Bronchial epithelial cell (primary cell): ENCODE results near the gene MRPL4. TPM values are rescaled to one million over a fixed set of nuclear protein-coding genes. Genes with fewer than 3 reads are reported as not detected.

Experiments used
- DNase-seq: peaks from one replicate; pipeline ENCODE4 v3.0.0-alpha.2; 2010; ENCODE audit warnings: low read depth
- FAIRE-seq: peaks from 2 replicates; lab custom pipeline; 2011; peaks lifted over from hg19 to GRCh38; lab: Jason Lieb, UNC
- H3K27me3 ChIP-seq: 2 replicates; pipeline ENCODE4 v1.5.1; 2011; ENCODE audit warnings: low read length; ENCODE audit not compliant: control insufficient read depth, insufficient read depth
- H3K36me3 ChIP-seq: 2 replicates; pipeline ENCODE4 v1.5.1; 2011; ENCODE audit warnings: low read length; ENCODE audit not compliant: control insufficient read depth, insufficient read depth
- H3K4me3 ChIP-seq: 2 replicates; pipeline ENCODE4 v1.5.1; 2011; ENCODE audit warnings: mild to moderate bottlenecking, low read depth, low read length, control low read depth
- total RNA-seq: library from RNA; depleted of rRNA; stranded (reverse); fragments of >200 nt; gene quantifications from 2 replicates; pipeline ENCODE4 v1.2.1, GENCODE V29; 2014
- TF ChIP-seq, protein P1 (sequence below): IDR thresholded peaks from 2 replicates; pipeline ENCODE4 v1.5.1; 2011; ENCODE audit warnings: mild to moderate bottlenecking, moderate library complexity, low read length, control low read depth, inconsistent platforms; ENCODE audit not compliant: insufficient read depth, severe bottlenecking

The MRPL4 gene
- total RNA-seq, 1 donor from 2014 or later: 17.1 TPM

DNA sequence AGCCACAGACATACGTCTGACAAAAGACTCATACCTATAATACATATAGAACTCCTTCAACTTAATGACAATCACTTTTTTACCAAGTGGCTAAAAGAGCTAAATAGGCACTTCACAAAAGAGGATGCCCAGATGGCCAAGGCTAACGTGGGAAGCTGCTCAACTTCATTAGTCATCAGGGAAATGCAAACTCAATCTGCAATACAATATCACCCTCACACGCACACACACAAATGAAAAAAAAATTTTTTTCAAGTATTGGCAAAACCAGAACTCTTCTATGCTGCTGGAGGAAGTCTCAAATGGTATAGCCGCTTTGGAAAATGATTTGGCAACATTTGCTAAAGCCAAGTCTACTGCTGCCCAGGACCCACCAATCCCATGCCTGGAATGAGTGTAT, 42.7 kb upstream of the MRPL4 start:
- Histone ChIP-seq H3K27me3 (no peaks in the 10 kb centered on the region), H3K4me3 (no peak overlapping the region), H3K36me3 (no peaks in the 10 kb centered on the region)
- DNase-seq (peak; percentile 69), FAIRE-seq (no peak)
- TF ChIP-seq, protein P1, sequence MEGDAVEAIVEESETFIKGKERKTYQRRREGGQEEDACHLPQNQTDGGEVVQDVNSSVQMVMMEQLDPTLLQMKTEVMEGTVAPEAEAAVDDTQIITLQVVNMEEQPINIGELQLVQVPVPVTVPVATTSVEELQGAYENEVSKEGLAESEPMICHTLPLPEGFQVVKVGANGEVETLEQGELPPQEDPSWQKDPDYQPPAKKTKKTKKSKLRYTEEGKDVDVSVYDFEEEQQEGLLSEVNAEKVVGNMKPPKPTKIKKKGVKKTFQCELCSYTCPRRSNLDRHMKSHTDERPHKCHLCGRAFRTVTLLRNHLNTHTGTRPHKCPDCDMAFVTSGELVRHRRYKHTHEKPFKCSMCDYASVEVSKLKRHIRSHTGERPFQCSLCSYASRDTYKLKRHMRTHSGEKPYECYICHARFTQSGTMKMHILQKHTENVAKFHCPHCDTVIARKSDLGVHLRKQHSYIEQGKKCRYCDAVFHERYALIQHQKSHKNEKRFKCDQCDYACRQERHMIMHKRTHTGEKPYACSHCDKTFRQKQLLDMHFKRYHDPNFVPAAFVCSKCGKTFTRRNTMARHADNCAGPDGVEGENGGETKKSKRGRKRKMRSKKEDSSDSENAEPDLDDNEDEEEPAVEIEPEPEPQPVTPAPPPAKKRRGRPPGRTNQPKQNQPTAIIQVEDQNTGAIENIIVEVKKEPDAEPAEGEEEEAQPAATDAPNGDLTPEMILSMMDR: no peak

DNA sequence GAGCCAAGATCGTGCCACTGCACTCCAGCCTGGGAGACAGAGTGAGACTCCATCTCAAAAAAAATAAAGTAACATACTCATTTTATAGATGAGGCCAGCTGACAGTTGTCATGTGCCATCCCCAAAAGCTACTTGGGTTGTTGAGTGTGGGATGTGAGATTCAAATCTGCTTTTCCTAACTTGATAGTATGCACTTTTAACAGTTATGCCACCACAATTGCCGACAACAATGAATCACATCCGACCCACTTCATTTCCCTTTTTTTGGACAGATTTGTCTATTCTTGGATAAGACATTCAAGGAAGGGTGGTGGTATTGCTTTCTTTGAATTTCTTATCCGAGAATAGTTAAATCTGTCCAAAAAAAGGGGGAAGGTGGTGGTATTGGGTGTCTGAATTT, 41.0 kb upstream of the MRPL4 start:
- FAIRE-seq (no peak), DNase-seq (no peak)
- H3K27me3 ChIP-seq: no peaks in the 10 kb centered on the region

GRCh38 chr19:10211691-10212090, 40.3 kb upstream of the MRPL4 start:
- DNase-seq (no peak), FAIRE-seq (no peak)
- Histone ChIP-seq H3K36me3 (no peaks in the 10 kb centered on the region), H3K4me3 (no peak overlapping the region), H3K27me3 (no peaks in the 10 kb centered on the region)
- TF ChIP-seq, protein P1: no peak

More for the DNA sequence above, 41.0 kb upstream of the MRPL4 start:
- Histone ChIP-seq H3K4me3 (no peak overlapping the region), H3K36me3 (no peaks in the 10 kb centered on the region)
- TF ChIP-seq, protein P1: no peak

DNA sequence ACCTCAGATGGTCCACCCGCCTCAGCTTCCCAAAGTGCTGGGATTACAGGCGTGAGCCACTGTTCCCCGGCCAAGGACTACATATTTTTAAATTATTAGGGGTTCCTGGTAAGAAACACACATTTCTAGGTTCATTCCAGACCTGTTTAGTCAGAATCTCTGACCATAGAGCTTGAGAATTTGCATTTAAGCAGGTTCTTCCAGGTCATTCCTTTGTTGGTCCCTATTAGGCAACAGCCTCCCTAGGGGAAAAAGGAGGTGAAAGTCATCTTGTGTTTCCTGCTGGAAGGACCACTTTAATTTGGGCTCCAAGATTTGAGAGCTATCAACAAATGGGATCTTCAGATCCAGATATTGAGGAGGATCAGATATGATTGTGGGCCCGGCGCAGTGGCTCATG, 37.2 kb upstream of the MRPL4 start:
- H3K27me3 ChIP-seq: no peaks in the 10 kb centered on the region
- H3K36me3 ChIP-seq: no peaks in the 10 kb centered on the region
- TF ChIP-seq, protein P1: no peak
- no peak overlapping the region for H3K4me3 ChIP-seq
- peak; percentile 74 for DNase-seq
- FAIRE-seq: no peak

- no peaks in the 10 kb centered on the region for H3K27me3 ChIP-seq
- TF ChIP-seq, protein P1: no peak
- FAIRE-seq: no peak
Measured at GRCh38 chr19:10217085-10217484, 34.9 kb upstream of the MRPL4 start.

GRCh38 chr19:10219678-10220077, 32.3 kb upstream of the MRPL4 start:
- TF ChIP-seq, protein P1: peak; percentile 53
- DNase-seq: peak; percentile 37
- no peak for FAIRE-seq
- Histone ChIP-seq H3K4me3 (no peak overlapping the region), H3K27me3 (no peaks in the 10 kb centered on the region), H3K36me3 (peaks cover 4% of the 10 kb centered on the region)

More at GRCh38 chr19:10217085-10217484, 34.9 kb upstream of the MRPL4 start:
- Histone ChIP-seq H3K4me3 (no peak overlapping the region), H3K36me3 (no peaks in the 10 kb centered on the region)
- DNase-seq: no peak
